Neural progenitor cell (in vitro differentiated cells): ENCODE results near the gene MVK.

Experiments
- EZH2 ChIP-seq: fragments of 200-600 bp; sonication (generic); IDR thresholded peaks from 2 replicates; pipeline ENCODE4 v1.6.1; 2017; ENCODE audit warnings: antibody characterized with exemption, mild to moderate bottlenecking, moderate library complexity
- TF ChIP-seq, protein P1 (sequence below): fragments of 200-600 bp; sonication (generic); IDR thresholded peaks from 2 replicates; pipeline ENCODE4 v1.5.1; 2017; ENCODE audit warnings: antibody characterized with exemption, mild to moderate bottlenecking

DNA sequence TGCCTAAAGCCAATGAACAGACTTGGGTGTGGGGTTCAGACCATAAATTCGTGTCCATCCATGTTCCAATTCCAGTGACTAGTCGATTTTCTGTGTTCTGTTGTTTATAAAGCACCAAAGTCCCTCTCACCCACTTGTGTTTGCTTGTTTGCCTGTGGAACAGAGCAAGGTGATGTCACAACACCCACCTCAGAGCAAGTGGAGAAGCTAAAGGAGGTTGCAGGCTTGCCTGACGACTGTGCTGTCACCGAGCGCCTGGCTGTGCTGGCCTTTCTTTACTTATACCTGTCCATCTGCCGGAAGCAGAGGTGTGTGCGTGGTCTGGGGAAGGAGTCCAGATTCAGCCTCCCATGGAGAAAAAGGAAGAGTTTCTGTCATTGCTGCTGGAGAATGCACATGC lies 6.0 kb downstream of the MVK start:
- TF ChIP-seq EZH2, result no peak
- TF ChIP-seq, protein P1, sequence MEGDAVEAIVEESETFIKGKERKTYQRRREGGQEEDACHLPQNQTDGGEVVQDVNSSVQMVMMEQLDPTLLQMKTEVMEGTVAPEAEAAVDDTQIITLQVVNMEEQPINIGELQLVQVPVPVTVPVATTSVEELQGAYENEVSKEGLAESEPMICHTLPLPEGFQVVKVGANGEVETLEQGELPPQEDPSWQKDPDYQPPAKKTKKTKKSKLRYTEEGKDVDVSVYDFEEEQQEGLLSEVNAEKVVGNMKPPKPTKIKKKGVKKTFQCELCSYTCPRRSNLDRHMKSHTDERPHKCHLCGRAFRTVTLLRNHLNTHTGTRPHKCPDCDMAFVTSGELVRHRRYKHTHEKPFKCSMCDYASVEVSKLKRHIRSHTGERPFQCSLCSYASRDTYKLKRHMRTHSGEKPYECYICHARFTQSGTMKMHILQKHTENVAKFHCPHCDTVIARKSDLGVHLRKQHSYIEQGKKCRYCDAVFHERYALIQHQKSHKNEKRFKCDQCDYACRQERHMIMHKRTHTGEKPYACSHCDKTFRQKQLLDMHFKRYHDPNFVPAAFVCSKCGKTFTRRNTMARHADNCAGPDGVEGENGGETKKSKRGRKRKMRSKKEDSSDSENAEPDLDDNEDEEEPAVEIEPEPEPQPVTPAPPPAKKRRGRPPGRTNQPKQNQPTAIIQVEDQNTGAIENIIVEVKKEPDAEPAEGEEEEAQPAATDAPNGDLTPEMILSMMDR, result no peak
